GM12891 (cell line): ENCODE data around the gene CD151.

Source experiments
- DNase-seq: peaks from one replicate; pipeline ENCODE4 v3.0.0; 2011; ENCODE audit warnings: low spot score; ENCODE audit not compliant: insufficient read length
- FAIRE-seq: peaks from 2 replicates; lab custom pipeline; 2011; peaks lifted over from hg19 to GRCh38; lab: Jason Lieb, UNC
- PAX5 ChIP-seq: IDR thresholded peaks from 2 replicates; pipeline ENCODE4 v1.6.1; 2011; ENCODE audit warnings: low read length, moderate library complexity, mild to moderate bottlenecking; ENCODE audit not compliant: insufficient read depth, severe bottlenecking
- POLR2A ChIP-seq: IDR thresholded peaks from 2 replicates; pipeline ENCODE4 v1.6.1; 2011; ENCODE audit warnings: low read depth, low read length, control low read depth
- POLR2AphosphoS5 ChIP-seq: IDR thresholded peaks from 2 replicates; pipeline ENCODE4 v1.6.1; 2011; ENCODE audit warnings: low read depth, low read length, control low read depth
- POU2F2 ChIP-seq: IDR thresholded peaks from 2 replicates; pipeline ENCODE4 v1.6.1; 2011; ENCODE audit warnings: low read depth, mild to moderate bottlenecking, control low read depth, low read length, moderate library complexity
- SPI1 ChIP-seq: IDR thresholded peaks from 2 replicates; pipeline ENCODE4 v1.6.1; 2011; ENCODE audit warnings: low read depth, low read length, control low read depth
- TAF1 ChIP-seq: IDR thresholded peaks from 2 replicates; pipeline ENCODE4 v1.6.1; 2011; ENCODE audit warnings: low read depth, low read length, control low read depth

Gene CD151

DNA sequence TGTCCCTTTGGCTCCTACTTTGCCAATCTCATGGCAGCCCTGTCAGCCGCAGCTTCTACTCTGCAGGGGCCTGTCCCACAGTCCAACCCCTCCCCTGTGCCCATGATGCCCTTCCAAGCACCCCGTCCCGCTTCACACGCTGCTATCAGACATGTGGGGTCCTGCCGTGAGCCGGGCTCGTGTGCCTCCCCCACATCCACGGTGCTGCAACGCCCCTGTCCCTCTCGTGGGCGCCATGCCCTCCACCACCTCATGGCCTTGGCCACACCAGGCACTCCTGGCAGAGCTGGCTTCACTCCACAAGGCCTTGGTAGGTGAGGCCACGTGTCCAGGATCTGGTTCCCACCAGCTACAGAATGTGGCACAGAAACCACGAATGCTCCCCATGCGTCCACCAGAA lies 54.8 kb downstream of the CD151 start:
- FAIRE-seq (no peak), DNase-seq (no peak)
- TF ChIP-seq POU2F2 = no peak
- TF ChIP-seq POLR2AphosphoS5 = no peak
- no peak for TF ChIP-seq TAF1
- TF ChIP-seq PAX5 = no peak
- TF ChIP-seq SPI1 = no peak
- no peak for TF ChIP-seq POLR2A
